ENCODE data around the gene KLHL21. TPM values are rescaled to one million over a fixed set of nuclear protein-coding genes. Genes with fewer than 3 reads are reported as not detected.
"Not testable (repeated sequence)": the region's sequence is repeated elsewhere in the genome, so short reads cannot be mapped to it uniquely, and the experiment has no call there.

KLHL21 gene
- total and polyA plus RNA-seq, 9 of the 15 experiments (the other 6 are each of a cell fraction or from before 2014, with no cell fraction given): 2.1 to 42.1 (median 17.5) TPM

DNA sequence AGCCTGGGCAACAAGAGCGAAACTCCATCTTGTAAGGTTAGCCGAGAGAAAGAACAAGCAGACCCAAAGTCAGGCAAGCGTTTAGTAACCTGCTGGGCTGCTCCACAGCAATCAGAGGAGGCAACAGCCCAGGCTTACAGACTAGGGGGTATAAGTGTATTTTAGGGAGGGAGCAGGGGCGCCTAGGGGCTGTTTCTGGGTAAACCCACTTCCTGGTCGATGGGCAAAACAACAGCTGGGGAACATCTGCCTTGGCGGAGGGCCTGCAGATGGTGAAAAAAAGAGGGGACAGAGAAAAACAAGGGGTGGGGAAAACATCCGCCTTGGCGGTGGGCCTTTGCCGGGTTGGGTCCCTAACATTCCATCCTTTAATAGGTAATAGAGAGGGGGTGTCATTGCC, 42.4 kb downstream of the KLHL21 start:
- Histone ChIP-seq H3K36me3 (ENCODE audit: control insufficient read depth, insufficient read depth, low read length) (no peaks in the 10 kb centered on the region), H3K4me1 (replicated peaks in 1 of 2; ENCODE audit: control insufficient read depth in 2 of 2, insufficient read depth in 2 of 2, low read length in 2 of 2) (peaks cover 3 to 12% of the 10 kb centered on the region in 2 experiments; a peak in 4 of 5 replicates), H4K20me1 (replicated peaks; ENCODE audit: control insufficient read depth, insufficient read depth, low read length) (no peaks in the 10 kb centered on the region), H3K79me2 (ENCODE audit: control insufficient read depth, insufficient read depth, low read length) (no peaks in the 10 kb centered on the region), H3K27ac (ENCODE audit: extremely low read depth, low read depth, low read length) (no peak overlapping the region), H3K4me3 (no peak overlapping the region), H3K9me3 (replicated peaks; ENCODE audit: control insufficient read depth, insufficient read depth, low read depth, low read length) (no peaks in the 10 kb centered on the region; the same call in 1 of the 2 replicates), H3K4me2 (ENCODE audit: insufficient read depth, low read length) (no peak overlapping the region), H3K9ac (ENCODE audit: insufficient read depth in 1 of 2, low read depth in 2 of 2, low read length in 2 of 2) (no peak overlapping the region), H3K9me1 (ENCODE audit: control insufficient read depth, insufficient read depth, low read length) (no peaks in the 10 kb centered on the region), H3K27me3 (ENCODE audit: control insufficient read depth in 2 of 2, insufficient read depth in 2 of 2, low read length in 2 of 2) (peaks cover 7 to 12% of the 10 kb centered on the region in 2 experiments; a peak in 4 of 5 replicates), H2AFZ (ENCODE audit: low read depth, low read length) (no peak overlapping the region)
- no peak for TF ChIP-seq ETS2 (tag; IDR thresholded peaks at IDR 0.05; ENCODE audit: borderline replicate concordance, poor library complexity, severe bottlenecking)
- no peak for TF ChIP-seq WHSC1 (IDR thresholded peaks at IDR 0.05; ENCODE audit: low read length)
- TF ChIP-seq, protein P1, sequence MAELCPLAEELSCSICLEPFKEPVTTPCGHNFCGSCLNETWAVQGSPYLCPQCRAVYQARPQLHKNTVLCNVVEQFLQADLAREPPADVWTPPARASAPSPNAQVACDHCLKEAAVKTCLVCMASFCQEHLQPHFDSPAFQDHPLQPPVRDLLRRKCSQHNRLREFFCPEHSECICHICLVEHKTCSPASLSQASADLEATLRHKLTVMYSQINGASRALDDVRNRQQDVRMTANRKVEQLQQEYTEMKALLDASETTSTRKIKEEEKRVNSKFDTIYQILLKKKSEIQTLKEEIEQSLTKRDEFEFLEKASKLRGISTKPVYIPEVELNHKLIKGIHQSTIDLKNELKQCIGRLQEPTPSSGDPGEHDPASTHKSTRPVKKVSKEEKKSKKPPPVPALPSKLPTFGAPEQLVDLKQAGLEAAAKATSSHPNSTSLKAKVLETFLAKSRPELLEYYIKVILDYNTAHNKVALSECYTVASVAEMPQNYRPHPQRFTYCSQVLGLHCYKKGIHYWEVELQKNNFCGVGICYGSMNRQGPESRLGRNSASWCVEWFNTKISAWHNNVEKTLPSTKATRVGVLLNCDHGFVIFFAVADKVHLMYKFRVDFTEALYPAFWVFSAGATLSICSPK (IDR thresholded peaks at IDR 0.05; ENCODE audit: borderline replicate concordance): no peak
- TF ChIP-seq IFI16 (CRISPR knock-in tag; IDR thresholded peaks at IDR 0.05): no peak
- no peak for TF ChIP-seq ZBED1 (IDR thresholded peaks at IDR 0.05)
- no peak for TF ChIP-seq NR4A1 (CRISPR knock-in tag; IDR thresholded peaks at IDR 0.05)
- no peak for TF ChIP-seq NR4A1 (tag; IDR thresholded peaks at IDR 0.05)
- no peak for TF ChIP-seq RAD51 (IDR thresholded peaks at IDR 0.05; ENCODE audit: borderline replicate concordance, low read depth)
- no peak for TF ChIP-seq HDAC1 (IDR thresholded peaks at IDR 0.05)
- TF ChIP-seq, protein P2, sequence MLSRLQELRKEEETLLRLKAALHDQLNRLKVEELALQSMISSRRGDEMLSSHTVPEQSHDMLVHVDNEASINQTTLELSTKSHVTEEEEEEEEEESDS (CRISPR knock-in tag; IDR thresholded peaks at IDR 0.05): no peak
- CTCF ChIA-PET (ENCODE audit: low intra/inter-chr PET ratio): no interaction called here
- BruUV-seq (replicated peaks): no TSS peak
- in situ Hi-C loops (cut with MboI): no loop called here
- POLR2A ChIA-PET: interaction anchor here (1.2 kb wide), 1 partner anchor 38 kb away, joined by 3 read pairs; no protein-coding TSS in a partner anchor
- DNase-seq (ENCODE audit: extremely low read depth in 1 of 4, low spot score in 3 of 4) (no peak), ATAC-seq (no peak), FAIRE-seq (no peak)
- intact Hi-C loops (cut with micrococcal nuclease): no loop called here
- 64% methylated on average over 9 of the region's 9 CpGs for WGBS (ENCODE audit: insufficient coverage, low coverage, missing lambda C conversion rate)

DNA sequence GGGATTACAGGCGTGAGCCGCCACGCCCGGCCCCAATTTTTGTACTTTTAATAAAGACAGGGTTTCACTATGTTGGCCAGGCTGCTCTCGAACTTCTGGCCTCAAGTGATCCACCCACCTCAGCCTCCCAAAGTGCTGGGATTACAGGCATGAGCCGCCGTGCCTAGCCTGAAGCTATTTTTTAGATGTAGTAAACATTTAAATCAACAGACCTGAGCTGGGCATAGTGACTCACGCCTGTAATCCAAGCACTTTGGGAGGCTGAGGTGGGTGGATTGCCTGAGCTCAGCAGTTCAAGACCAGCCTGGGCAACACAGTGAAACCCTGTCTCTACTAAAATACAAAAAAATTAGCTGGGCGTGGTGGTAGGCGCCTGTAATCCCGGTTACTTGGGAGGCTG, 43.5 kb downstream of the KLHL21 start:
- WGBS (ENCODE audit: insufficient coverage, low coverage, missing lambda C conversion rate): 61% methylated on average over 11 of the region's 11 CpGs
- H3K9me3 ChIP-seq (replicated peaks; ENCODE audit: control insufficient read depth, insufficient read depth, low read depth, low read length); H3K36me3 ChIP-seq (ENCODE audit: control insufficient read depth, insufficient read depth, low read length); H3K9me1 ChIP-seq (ENCODE audit: control insufficient read depth, insufficient read depth, low read length); BruUV-seq (replicated peaks); H3K4me2 ChIP-seq (ENCODE audit: insufficient read depth, low read length); H2AFZ ChIP-seq (ENCODE audit: low read depth, low read length); H3K79me2 ChIP-seq (ENCODE audit: control insufficient read depth, insufficient read depth, low read length); intact Hi-C loops (cut with micrococcal nuclease); H3K27ac ChIP-seq (ENCODE audit: extremely low read depth, low read depth, low read length); H3K9ac ChIP-seq (ENCODE audit: insufficient read depth in 1 of 2, low read depth in 2 of 2, low read length in 2 of 2); CTCF ChIA-PET (ENCODE audit: low intra/inter-chr PET ratio); DNase-seq (ENCODE audit: extremely low read depth in 1 of 4, low spot score in 3 of 4); FAIRE-seq; ATAC-seq; H4K20me1 ChIP-seq (replicated peaks; ENCODE audit: control insufficient read depth, insufficient read depth, low read length); H3K27me3 ChIP-seq (ENCODE audit: control insufficient read depth in 2 of 2, insufficient read depth in 2 of 2, low read length in 2 of 2); H3K4me3 ChIP-seq: not testable (repeated sequence)
- in situ Hi-C loops (cut with MboI): loop anchor here (5.0 kb wide), 1 partner anchor 167 kb away; the partner anchor contains the start of gene ACOT7
- POLR2A ChIA-PET: interaction anchor here (0.6 to 1.7 kb wide), 3 partner anchors 17 to 52 kb away, joined by 3 read pairs; no protein-coding TSS in a partner anchor
- H3K4me1 ChIP-seq (replicated peaks in 1 of 2; ENCODE audit: control insufficient read depth in 2 of 2, insufficient read depth in 2 of 2, low read length in 2 of 2): peaks cover 11 to 19% of the 10 kb centered on the region in 2 experiments; a peak in 4 of 5 replicates
